GM12873 (cell line): ENCODE measurements around the gene TUBB6.

ENCODE experiments used
- CTCF ChIP-seq: IDR thresholded peaks from 2 replicates; pipeline ENCODE4 v1.5.1; 2012; ENCODE audit warnings: low read depth, mild to moderate bottlenecking, moderate library complexity, low read length, control low read depth; ENCODE audit not compliant: insufficient read depth; ENCODE audit errors: missing control alignments

Gene TUBB6

DNA sequence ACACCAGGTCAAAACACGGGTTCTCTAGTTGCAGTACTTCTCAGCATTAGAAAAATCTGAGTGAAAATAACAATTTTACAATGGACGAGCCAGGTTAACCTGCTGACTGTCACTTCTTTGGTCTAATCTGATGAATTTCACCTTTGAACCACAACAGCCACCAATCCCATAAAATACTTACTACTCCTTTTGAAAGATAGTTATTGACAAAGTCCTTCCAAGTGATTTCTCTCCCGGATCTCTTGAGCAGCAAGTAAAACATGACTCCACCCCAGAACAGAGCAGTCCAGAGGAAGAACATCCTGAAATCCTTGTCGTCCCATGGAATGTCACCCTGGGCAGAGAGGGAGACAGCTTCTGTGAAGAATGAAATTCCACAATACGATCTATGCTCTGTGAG lies 58.7 kb downstream of the TUBB6 start:
- TF ChIP-seq CTCF, result no peak

DNA sequence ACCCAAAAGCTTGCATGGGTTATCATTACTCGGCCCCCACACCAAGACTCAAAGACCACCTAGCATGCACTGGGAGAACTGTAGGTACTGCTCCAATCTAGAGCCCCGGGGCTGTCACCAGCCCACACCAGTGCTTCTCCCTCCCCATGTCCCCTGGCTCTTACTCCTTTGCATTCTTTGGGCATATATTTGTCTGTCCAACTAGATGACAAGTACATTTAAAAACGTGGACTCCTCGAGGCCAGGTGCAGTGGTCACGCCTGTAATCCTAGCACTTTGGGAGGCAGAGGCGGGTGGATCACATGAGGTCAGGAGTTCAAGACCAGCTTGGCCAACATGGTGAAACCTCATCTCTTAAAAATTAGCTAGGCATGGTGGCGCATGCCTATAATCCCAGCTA lies 61.2 kb downstream of the TUBB6 start:
- TF ChIP-seq CTCF, result no peak

GRCh38 chr18:12371590-12371989 lies 63.5 kb downstream of the TUBB6 start:
- no peak for TF ChIP-seq CTCF

DNA sequence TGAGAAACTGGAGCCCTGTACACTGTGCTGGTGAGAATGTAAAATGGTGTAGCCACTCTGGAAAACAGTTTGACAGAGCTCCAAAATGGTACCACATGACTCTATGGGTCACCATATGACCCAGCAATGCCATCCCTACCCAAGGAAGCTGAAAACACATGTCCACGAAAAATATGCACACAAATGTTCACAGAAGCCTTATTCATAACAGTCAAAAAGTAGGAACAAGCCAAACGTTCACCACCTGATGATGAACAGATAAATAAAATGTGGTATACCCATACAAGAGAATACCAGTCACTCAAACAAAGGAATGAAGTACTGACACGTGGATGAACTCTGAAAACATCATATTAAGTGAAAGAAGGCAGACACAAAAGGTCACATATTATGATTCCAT lies 64.4 kb downstream of the TUBB6 start:
- no peak for TF ChIP-seq CTCF

GRCh38 chr18:12373116-12373770 lies 65.2 kb downstream of the TUBB6 start:
- no peak for TF ChIP-seq CTCF

GRCh38 chr18:12373771-12374116 lies 65.7 kb downstream of the TUBB6 start:
- no peak for TF ChIP-seq CTCF

GRCh38 chr18:12374401-12374800 lies 66.4 kb downstream of the TUBB6 start:
- TF ChIP-seq CTCF, result no peak
